ENCODE measurements around the gene RPUSD1.
"Not testable (repeated sequence)": the region's sequence is repeated elsewhere in the genome, so short reads cannot be mapped to it uniquely, and the experiment has no call there.

The RPUSD1 gene

DNA sequence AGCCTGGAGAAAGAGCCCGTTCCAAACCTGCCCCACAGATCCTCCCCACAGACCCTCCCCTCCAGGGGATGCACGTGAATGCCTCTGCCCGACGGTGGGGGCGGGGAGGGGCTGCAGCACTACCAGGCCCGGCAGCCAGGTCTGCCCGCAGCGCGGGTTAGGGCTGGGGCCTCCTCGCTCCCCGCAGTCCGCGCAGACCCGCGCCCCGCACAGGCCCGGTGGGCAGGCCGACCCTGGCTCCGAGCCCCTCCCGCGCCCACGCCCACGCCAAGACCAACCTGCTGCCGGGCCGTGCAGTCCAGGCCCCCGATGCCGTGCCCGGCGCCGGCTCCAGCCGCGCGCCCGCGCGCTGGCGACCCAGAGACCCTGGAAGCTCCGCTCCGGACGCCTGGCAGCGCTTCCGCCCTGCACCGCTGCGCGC lies at the start of gene RPUSD1:
RPUSD1 (minus strand) TSS at position 404 of the 421 bp plus-strand sequence. CDS start 644 bp downstream, outside the sequence.
- Mint-ChIP-seq H3K36me3 (peaks cover 19% of the 10 kb centered on the region), H3K4me3 (peak within 1 kb of the TSS; percentile 86), H3K27me3 (peaks cover 8% of the 10 kb centered on the region), H3K27ac (peak within 1 kb of the TSS; percentile 80), H3K4me1 (peaks cover 43% of the 10 kb centered on the region), H3K9me3 (no peaks in the 10 kb centered on the region)
- ATAC-seq, result peak; percentile 35

DNA sequence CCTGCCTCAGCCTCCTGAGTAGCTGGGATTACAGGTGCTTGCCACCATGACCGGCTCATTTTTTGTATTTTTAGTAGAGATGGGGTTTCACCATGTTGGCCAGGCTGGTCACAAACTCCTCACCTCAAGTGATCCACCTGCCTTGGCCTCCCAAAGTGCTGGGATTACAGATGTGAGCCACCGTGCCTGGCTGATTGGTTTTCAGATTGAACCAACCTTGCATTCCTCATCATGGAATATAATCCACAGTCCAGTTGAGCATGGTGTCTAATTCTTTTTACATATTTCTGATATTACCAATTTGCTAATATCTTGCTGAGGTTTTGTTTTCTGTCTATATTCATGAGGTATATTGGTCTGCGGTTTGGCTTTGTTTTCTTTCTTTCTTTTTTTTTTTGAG lies 48.6 kb upstream of the RPUSD1 start:
- H3K9me3 Mint-ChIP-seq, result peaks cover 11% of the 10 kb centered on the region
- not testable (repeated sequence) for ATAC-seq, H3K4me3 Mint-ChIP-seq, H3K4me1 Mint-ChIP-seq, H3K27ac Mint-ChIP-seq, H3K36me3 Mint-ChIP-seq
- peaks cover 14% of the 10 kb centered on the region for H3K27me3 Mint-ChIP-seq

DNA sequence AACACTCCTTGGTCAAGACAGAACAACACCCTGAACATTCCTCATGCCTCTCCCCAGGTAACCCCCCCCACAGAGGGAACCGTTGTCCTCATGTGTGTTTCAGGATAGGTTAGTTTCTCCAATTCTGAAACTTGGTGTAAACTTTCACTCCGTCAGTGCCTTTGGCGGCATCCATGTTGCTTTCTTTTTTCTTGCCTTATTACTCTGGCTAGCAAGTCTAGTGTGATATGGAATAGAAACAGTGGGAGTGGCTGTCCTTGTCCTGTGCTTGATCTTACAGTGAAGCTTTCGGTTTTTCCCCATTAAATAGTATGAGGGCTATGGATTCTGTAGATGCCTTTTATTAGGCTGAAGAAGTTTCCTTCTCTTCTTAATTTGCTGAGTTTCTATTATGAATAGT lies 48.0 kb upstream of the RPUSD1 start:
- H3K27ac Mint-ChIP-seq, result no peak overlapping the region
- peaks cover 14% of the 10 kb centered on the region for H3K27me3 Mint-ChIP-seq
- H3K4me3 Mint-ChIP-seq, result no peak overlapping the region
- no peak for ATAC-seq
- H3K4me1 Mint-ChIP-seq, result no peaks in the 10 kb centered on the region
- no peaks in the 10 kb centered on the region for H3K36me3 Mint-ChIP-seq
- peaks cover 11% of the 10 kb centered on the region for H3K9me3 Mint-ChIP-seq

DNA sequence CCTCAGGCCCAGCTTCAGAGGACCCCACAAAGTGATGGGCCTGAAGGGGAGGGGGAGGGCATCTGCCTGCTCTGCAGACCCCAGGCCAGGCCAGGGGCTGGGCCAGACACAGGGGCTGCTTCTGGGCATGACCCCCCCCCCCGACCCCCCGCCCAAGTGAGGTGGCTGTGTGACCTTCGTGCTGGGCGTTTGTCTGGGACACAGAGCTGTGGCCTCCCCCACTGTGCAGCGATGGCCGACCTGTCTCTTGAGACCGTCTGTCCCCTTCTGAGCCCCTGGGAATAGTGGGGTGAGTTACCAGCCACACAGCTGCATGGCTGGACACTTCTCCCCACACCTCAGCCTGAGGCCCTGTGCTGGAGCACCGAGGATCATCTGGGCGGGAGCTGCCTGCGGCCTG lies 47.2 kb upstream of the RPUSD1 start:
- peaks cover 17% of the 10 kb centered on the region for H3K27me3 Mint-ChIP-seq
- no peak overlapping the region for H3K27ac Mint-ChIP-seq
- H3K4me3 Mint-ChIP-seq, result no peak overlapping the region
- ATAC-seq, result no peak
- H3K36me3 Mint-ChIP-seq, result no peaks in the 10 kb centered on the region
- H3K9me3 Mint-ChIP-seq, result peaks cover 11% of the 10 kb centered on the region
- no peaks in the 10 kb centered on the region for H3K4me1 Mint-ChIP-seq

- no peak overlapping the region for H3K4me3 Mint-ChIP-seq
- H3K4me1 Mint-ChIP-seq, result no peaks in the 10 kb centered on the region
- peaks cover 11% of the 10 kb centered on the region for H3K9me3 Mint-ChIP-seq
- H3K36me3 Mint-ChIP-seq, result no peaks in the 10 kb centered on the region
- no peak overlapping the region for H3K27ac Mint-ChIP-seq
- ATAC-seq, result peak; percentile 18
- peaks cover 32% of the 10 kb centered on the region for H3K27me3 Mint-ChIP-seq
Measured at GRCh38 chr16:833411-833810, 45.2 kb upstream of the RPUSD1 start.

GRCh38 chr16:832652-833336 lies 44.6 kb upstream of the RPUSD1 start:
- H3K4me1 Mint-ChIP-seq, result no peaks in the 10 kb centered on the region
- no peak for ATAC-seq
- no peak overlapping the region for H3K27ac Mint-ChIP-seq
- H3K36me3 Mint-ChIP-seq, result no peaks in the 10 kb centered on the region
- H3K27me3 Mint-ChIP-seq, result peaks cover 36% of the 10 kb centered on the region
- H3K4me3 Mint-ChIP-seq, result no peak overlapping the region
- H3K9me3 Mint-ChIP-seq, result peaks cover 11% of the 10 kb centered on the region

DNA sequence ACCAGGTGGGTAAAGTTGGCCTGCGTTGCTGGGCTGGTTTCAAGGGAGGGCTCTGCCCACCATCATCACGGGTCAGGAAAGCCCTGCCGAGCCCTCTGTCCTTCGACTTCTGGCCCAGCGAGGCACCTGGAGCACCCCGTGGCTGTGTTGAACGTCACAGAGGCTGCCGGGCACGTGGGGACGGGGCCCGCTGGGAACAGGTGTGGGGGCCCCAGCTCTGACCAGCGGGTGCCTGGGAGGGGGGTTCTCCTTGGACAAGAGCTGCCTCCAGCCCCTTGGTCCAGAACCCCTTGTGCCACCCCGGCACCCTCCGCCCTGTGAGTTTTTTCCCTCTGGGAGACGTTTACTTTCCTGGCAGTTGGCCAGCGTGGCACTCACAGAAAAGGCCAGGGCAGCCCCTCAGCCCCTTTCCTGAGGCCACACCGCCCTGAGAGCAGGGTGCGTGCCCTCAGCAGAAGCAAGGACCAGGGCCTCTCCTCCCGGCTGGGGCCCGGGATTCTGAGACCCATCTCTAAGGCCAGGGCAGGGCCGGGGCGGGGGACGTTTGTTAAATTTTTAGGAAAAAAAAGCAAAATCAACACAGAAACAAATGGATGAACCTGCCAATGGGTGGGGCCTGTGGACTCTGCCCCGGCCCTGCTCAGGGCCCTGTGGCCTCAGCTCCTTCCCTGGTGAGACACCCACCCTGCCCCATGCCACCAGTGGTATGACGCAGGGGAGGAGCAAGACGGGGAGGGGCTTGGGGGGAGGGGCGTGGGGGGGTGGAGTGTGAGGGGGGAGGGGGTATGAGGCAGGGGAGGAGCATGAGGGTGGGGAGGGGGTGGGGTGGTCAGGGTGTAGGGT lies 43.6 kb upstream of the RPUSD1 start:
- H3K9me3 Mint-ChIP-seq, result peaks cover 7% of the 10 kb centered on the region
- H3K36me3 Mint-ChIP-seq, result no peaks in the 10 kb centered on the region
- no peak overlapping the region for H3K4me3 Mint-ChIP-seq
- H3K4me1 Mint-ChIP-seq, result no peaks in the 10 kb centered on the region
- no peak overlapping the region for H3K27ac Mint-ChIP-seq
- H3K27me3 Mint-ChIP-seq, result peaks cover 44% of the 10 kb centered on the region
- no peak for ATAC-seq

DNA sequence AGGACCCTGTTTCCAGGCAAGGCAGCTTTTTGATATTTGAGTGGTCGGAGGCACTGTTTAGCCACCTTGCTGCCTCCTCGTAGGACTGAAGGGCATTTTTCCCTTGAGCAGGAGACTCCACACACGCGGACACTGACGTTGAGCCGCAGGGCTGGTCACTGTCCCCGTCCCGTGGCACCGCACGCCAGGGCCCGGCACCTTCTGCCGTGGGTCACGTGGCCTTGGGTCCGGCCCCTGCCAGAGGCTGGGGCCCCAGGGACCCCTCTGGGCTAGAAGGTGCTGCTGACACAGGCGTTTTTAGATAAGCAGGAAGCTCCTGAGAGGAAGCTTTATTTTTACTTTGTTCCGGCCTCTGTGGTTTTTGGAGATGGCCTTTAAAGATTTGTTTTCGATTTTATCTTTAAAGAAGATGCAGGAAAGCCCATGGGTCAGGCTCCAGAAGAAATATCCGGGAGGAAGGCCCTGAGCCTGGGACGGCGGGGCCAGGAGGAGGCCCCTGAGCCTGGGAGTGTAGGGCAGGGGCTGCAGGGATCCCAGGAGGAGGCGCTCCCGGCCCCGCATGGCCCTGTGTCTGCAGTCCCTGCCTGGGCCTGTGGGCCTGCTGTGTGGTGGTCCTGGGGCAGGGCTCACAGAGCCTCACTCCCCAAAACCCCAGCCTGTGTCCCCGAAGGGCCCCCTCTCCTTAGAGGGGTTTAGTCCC lies 42.8 kb upstream of the RPUSD1 start:
- Mint-ChIP-seq H3K9me3 (no peaks in the 10 kb centered on the region), H3K27me3 (peaks cover 46% of the 10 kb centered on the region), H3K4me3 (no peak overlapping the region), H3K4me1 (no peaks in the 10 kb centered on the region), H3K27ac (no peak overlapping the region), H3K36me3 (no peaks in the 10 kb centered on the region)
- no peak for ATAC-seq

DNA sequence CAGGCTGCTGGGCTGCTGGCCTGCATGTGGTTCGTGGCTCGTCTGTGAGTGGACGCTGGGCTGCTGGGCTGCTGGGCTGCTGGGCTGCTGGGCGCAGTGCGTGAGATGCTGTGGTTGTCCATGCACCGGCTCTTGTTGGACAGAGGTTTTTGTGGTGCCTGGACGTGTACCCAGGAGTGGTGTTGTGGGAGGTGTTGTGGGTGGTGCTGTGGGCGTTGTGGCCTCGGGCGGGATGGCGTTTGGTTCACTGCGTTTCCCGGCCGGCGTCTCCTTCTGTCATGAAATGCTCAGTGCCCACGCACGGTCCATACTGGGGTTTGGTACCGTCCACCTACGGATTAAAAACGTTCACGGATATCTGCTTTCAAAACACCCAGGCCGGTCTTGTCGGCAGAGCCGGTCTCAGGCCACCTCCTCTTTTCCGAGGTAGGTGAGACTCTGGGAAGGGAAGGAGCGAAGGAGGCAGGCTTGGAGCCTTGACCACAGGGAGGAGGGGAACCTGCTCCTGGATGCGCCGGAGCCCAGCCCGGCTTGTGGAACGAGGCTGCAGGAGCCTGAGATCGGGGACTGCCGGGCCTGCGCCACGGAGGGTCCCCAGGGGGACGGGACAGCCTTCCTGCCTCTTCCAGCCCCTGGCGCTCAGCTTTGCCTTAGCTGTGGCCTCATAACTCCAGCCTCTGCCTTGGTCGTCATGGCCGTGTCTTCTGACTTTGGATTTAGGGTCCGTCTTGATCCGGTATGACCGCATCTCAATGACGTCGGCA lies 42.1 kb upstream of the RPUSD1 start:
- H3K9me3 Mint-ChIP-seq, result no peaks in the 10 kb centered on the region
- no peaks in the 10 kb centered on the region for H3K4me1 Mint-ChIP-seq

GRCh38 chr16:828891-829290 lies 40.7 kb upstream of the RPUSD1 start:
- no peak overlapping the region for H3K27ac Mint-ChIP-seq
- no peaks in the 10 kb centered on the region for H3K36me3 Mint-ChIP-seq
- ATAC-seq, result no peak
- H3K4me3 Mint-ChIP-seq, result no peak overlapping the region
- H3K27me3 Mint-ChIP-seq, result peaks cover 58% of the 10 kb centered on the region
- no peaks in the 10 kb centered on the region for H3K4me1 Mint-ChIP-seq
- no peaks in the 10 kb centered on the region for H3K9me3 Mint-ChIP-seq

More for the DNA sequence above, 42.1 kb upstream of the RPUSD1 start:
- Mint-ChIP-seq H3K27ac (no peak overlapping the region), H3K36me3 (no peaks in the 10 kb centered on the region), H3K4me3 (no peak overlapping the region), H3K27me3 (peaks cover 53% of the 10 kb centered on the region)
- ATAC-seq, result no peak

- peaks cover 63% of the 10 kb centered on the region for H3K27me3 Mint-ChIP-seq
Measured at GRCh38 chr16:827513-827912, 39.3 kb upstream of the RPUSD1 start.

DNA sequence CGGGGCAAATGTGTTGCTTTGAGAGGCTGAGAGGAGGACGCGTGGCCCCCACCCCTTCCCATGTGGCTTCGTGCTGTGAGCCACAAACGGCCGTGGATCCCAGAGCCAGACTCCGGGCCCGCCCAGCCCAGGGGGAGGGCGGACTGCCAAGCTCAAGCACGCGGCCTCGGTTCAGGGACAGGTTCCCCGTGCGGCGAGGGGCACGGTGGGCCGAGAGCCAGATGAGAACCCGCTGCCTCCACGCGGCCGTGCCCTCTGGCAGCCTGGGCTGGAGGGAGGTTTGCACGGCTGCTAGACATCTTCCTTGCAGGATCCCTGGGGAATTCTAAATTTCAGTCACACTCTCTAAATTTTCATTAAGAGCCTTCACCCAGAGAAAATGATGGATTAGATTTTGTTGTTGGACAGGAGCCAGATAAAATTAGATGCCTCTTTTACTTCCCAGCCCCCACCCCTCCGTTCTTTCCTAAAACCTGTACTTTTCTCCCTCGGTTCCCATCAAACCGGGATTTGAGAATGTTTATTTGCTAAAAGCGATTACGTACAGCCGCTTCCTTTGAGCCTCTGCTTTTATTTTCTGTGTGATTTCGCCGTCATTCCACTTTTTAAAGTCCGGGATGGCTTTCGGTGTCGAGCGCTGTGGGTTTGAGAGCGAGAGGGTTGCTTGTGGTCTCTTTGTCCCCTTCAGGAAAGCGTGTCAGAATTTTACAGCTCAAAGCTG lies 37.3 kb upstream of the RPUSD1 start:
- no peaks in the 10 kb centered on the region for H3K36me3 Mint-ChIP-seq
- ATAC-seq, result no peak
- H3K27me3 Mint-ChIP-seq, result peaks cover 70% of the 10 kb centered on the region
- no peaks in the 10 kb centered on the region for H3K9me3 Mint-ChIP-seq
- H3K4me3 Mint-ChIP-seq, result no peak overlapping the region
- no peak overlapping the region for H3K27ac Mint-ChIP-seq
- H3K4me1 Mint-ChIP-seq, result no peaks in the 10 kb centered on the region

More at GRCh38 chr16:827513-827912, 39.3 kb upstream of the RPUSD1 start:
- ATAC-seq, result no peak
- Mint-ChIP-seq H3K36me3 (no peaks in the 10 kb centered on the region), H3K4me3 (no peak overlapping the region), H3K9me3 (no peaks in the 10 kb centered on the region), H3K4me1 (no peaks in the 10 kb centered on the region), H3K27ac (no peak overlapping the region)

GRCh38 chr16:824601-825000 lies 36.4 kb upstream of the RPUSD1 start:
- Mint-ChIP-seq H3K27me3 (peaks cover 61% of the 10 kb centered on the region), H3K27ac (no peak overlapping the region), H3K4me3 (no peak overlapping the region), H3K9me3 (no peaks in the 10 kb centered on the region), H3K4me1 (peaks cover 8% of the 10 kb centered on the region), H3K36me3 (no peaks in the 10 kb centered on the region)
- ATAC-seq, result no peak

- peaks cover 10% of the 10 kb centered on the region for H3K4me1 Mint-ChIP-seq
- no peak for ATAC-seq
- no peaks in the 10 kb centered on the region for H3K9me3 Mint-ChIP-seq
- H3K36me3 Mint-ChIP-seq, result no peaks in the 10 kb centered on the region
- H3K27ac Mint-ChIP-seq, result no peak overlapping the region
- peaks cover 57% of the 10 kb centered on the region for H3K27me3 Mint-ChIP-seq
- no peak overlapping the region for H3K4me3 Mint-ChIP-seq
Measured at GRCh38 chr16:824194-824593, 36.0 kb upstream of the RPUSD1 start.

Measured in stimulated activated memory B cell treated with anti-CD40 and anti-IgM and Interleukin-4, amounts not matched to agents 10 μg/mL and 1 μg/mL and 100 μg/mL, for 72 hours (primary cell).